K562 (cell line): Measurements from ENCODE around the gene SMAGP. TPM values are rescaled to one million over a fixed set of nuclear protein-coding genes. Genes with fewer than 3 reads are reported as not detected.

ENCODE experiments used
- ATAC-seq: fragments of 200-7000 bp; cut with Tn5 transposase; 3 replicates; pipeline ENCODE4 v1.9.1; 2020; ENCODE audit warnings: moderate library complexity
- BruUV-seq: library from RNA; stranded (reverse); fragments of 400-500 nt; replicated peaks from 2 replicates; lab custom pipeline; 2021; lab: Mats Ljungman, UMichigan
- CTCF ChIA-PET: fragments of 300-600 bp; formaldehyde crosslinking; extraction: SDS; loops from one replicate; lab custom pipeline; 2021; ENCODE audit warnings: low intra/inter-chr PET ratio; lab: Yijun Ruan, JAX
- POLR2A ChIA-PET: fragments of 300-600, 350-650 bp; sonication (Branson Sonifier 250); formaldehyde crosslinking; extraction: SDS; loops from one replicate; lab custom pipeline; 2021; ENCODE audit warnings: antibody characterized with exemption, inconsistent platforms; lab: Yijun Ruan, JAX
- DNase-seq, 4 experiments: peaks; one replicate each; pipeline versions ENCODE4 v3.0.0 to v3.0.0-alpha.2; 2011 to 2018; ENCODE audit warnings: low spot score in 3 of 4, mixed read lengths in 3 of 4; ENCODE audit errors: extremely low read depth in 1 of 4
- FAIRE-seq: peaks from 2 replicates; lab custom pipeline; 2011; peaks lifted over from hg19 to GRCh38; lab: Jason Lieb, UNC
- H2AFZ ChIP-seq: 2 replicates; pipeline ENCODE4 v1.6.0; 2011; ENCODE audit warnings: low read depth, low read length, control low read depth, inconsistent platforms
- H3K27ac ChIP-seq: fragments of 200-600 bp; 3 replicates; pipeline ENCODE4 v1.8.0; 2011; ENCODE audit warnings: low read depth, mild to moderate bottlenecking, control low read depth, inconsistent platforms, low read length, moderate library complexity, mixed read lengths; ENCODE audit errors: extremely low read depth
- H3K27me3 ChIP-seq, 2 experiments: fragments of 300-600 bp in 1 of 2; 2 replicates in 1 of 2; 3 replicates in 1 of 2; pipeline versions ENCODE4 v1.6.0 to v1.8.0; 2011; ENCODE audit warnings: inconsistent platforms in 2 of 2, low read length in 2 of 2, mild to moderate bottlenecking in 1 of 2, mixed read lengths in 1 of 2, moderate library complexity in 1 of 2; ENCODE audit not compliant: control insufficient read depth in 2 of 2, insufficient read depth in 2 of 2
- H3K36me3 ChIP-seq: fragments of 300-600 bp; 3 replicates; pipeline ENCODE4 v1.8.0; 2011; ENCODE audit warnings: mild to moderate bottlenecking, low read length, inconsistent platforms; ENCODE audit not compliant: control insufficient read depth, insufficient read depth
- H3K4me1 ChIP-seq, 2 experiments: fragments of 200-600 bp in 1 of 2; replicated peaks in 1 of 2; 2 replicates in 1 of 2; 3 replicates in 1 of 2; pipeline versions ENCODE4 v1.5.1 to v1.8.0; 2011; ENCODE audit warnings: inconsistent platforms in 2 of 2, low read length in 2 of 2, mild to moderate bottlenecking in 1 of 2, mixed read lengths in 1 of 2, moderate library complexity in 1 of 2; ENCODE audit not compliant: control insufficient read depth in 2 of 2, insufficient read depth in 2 of 2
- H3K4me2 ChIP-seq: 2 replicates; pipeline ENCODE4 v1.6.1; 2011; ENCODE audit warnings: low read length, control low read depth, inconsistent platforms, mixed read lengths; ENCODE audit not compliant: insufficient read depth
- H3K4me3 ChIP-seq: fragments of 200-600 bp; sonication (generic), shearing (Covaris generic); 2 replicates; pipeline ENCODE4 v1.5.1; 2016; ENCODE audit warnings: control low read depth, inconsistent platforms
- H3K79me2 ChIP-seq: fragments of 200-600 bp; 3 replicates; pipeline ENCODE4 v1.8.0; 2011; ENCODE audit warnings: low read length, inconsistent platforms; ENCODE audit not compliant: control insufficient read depth, insufficient read depth
- H3K9ac ChIP-seq, 2 experiments: 2 replicates each; pipeline versions ENCODE4 v1.6.0 to v1.6.1; 2011; ENCODE audit warnings: low read depth in 2 of 2, low read length in 2 of 2, control low read depth in 1 of 2, inconsistent platforms in 1 of 2, mild to moderate bottlenecking in 1 of 2, mixed read lengths in 1 of 2; ENCODE audit not compliant: insufficient read depth in 1 of 2
- H3K9me1 ChIP-seq: one replicate; pipeline ENCODE4 v1.6.0; 2011; ENCODE audit warnings: inconsistent platforms, mild to moderate bottlenecking, low read length, moderate library complexity; ENCODE audit not compliant: control insufficient read depth, insufficient read depth
- H3K9me3 ChIP-seq: replicated peaks from 2 replicates; pipeline ENCODE4 v1.5.1; 2011; ENCODE audit warnings: low read depth, low read length, inconsistent platforms; ENCODE audit not compliant: control insufficient read depth, insufficient read depth
- H4K20me1 ChIP-seq: replicated peaks from 2 replicates; pipeline ENCODE4 v1.6.1; 2011; ENCODE audit warnings: low read length, inconsistent platforms, mixed read lengths; ENCODE audit not compliant: control insufficient read depth, insufficient read depth
- ATF3 ChIP-seq, 2 experiments: fragments of 450-650 bp in 1 of 2; sonication (generic) in 1 of 2; formaldehyde crosslinking in 1 of 2; IDR thresholded peaks in 1 of 2; conservative IDR thresholded peaks in 1 of 2; 2 replicates each; pipeline versions ENCODE4 v1.6.1 to v1.8.1; 2016 to 2023; ENCODE audit warnings: mild to moderate bottlenecking in 2 of 2, moderate library complexity in 2 of 2, inconsistent platforms in 1 of 2, missing genetic modification reagents in 1 of 2
- NFIC ChIP-seq: fragments of 450-650 bp; IDR thresholded peaks from 2 replicates; pipeline ENCODE4 v1.6.1; 2017; ENCODE audit warnings: mild to moderate bottlenecking, inconsistent platforms
- NUFIP1 ChIP-seq: fragments of 450-650 bp; IDR thresholded peaks from 2 replicates; pipeline ENCODE4 v1.6.1; 2018; ENCODE audit not compliant: partially characterized antibody
- WGBS: fragments of 100-300 bp; shearing (Covaris generic); methylation state at CpG from one replicate; pipeline ENCODE4 v1.1.6; 2016; ENCODE audit warnings: low coverage, mixed read lengths; ENCODE audit not compliant: insufficient coverage; ENCODE audit errors: missing lambda C conversion rate; 5-methylcytosine and 5-hydroxymethylcytosine counted together
- in situ Hi-C: fragments of 300-500 bp; cut with MboI; formaldehyde crosslinking; loops from 4 replicates; pipeline ENCODE4 v1.15.0; 2018; ENCODE audit warnings: inconsistent platforms, mixed read lengths
- intact Hi-C: fragments of 100-400 bp; cut with micrococcal nuclease; formaldehyde crosslinking; loops from 2 replicates; pipeline ENCODE4 v1.14.2; 2022
- polyA plus RNA-seq, 8 experiments: library from polyadenylated mRNA; depleted of rRNA in 4 of 8; stranded (reverse) in 5 of 8; unstranded in 3 of 8; fragments of >200 nt; fragmentation: Nextera tagmentation in 2 of 8; fragmentation: Illumina TruSeq in 1 of 8; extraction: Ambion mirVana in 2 of 8; extraction: Trizol in 1 of 8; gene quantifications; 2 replicates each; pipeline versions ENCODE4 v1.2.1 to v1.2.3, GENCODE V29; 2011 to 2014; ENCODE audit warnings: inconsistent platforms in 1 of 8, missing spikeins in 1 of 8
- total RNA-seq, 7 experiments: library from RNA; depleted of rRNA in 6 of 7; stranded (reverse); fragments of >200 nt in 6 of 7; fragmentation: Illumina TruSeq in 2 of 7; extraction: Trizol in 2 of 7; gene quantifications; 2 replicates each; pipeline versions ENCODE4 v1.2.1 to v1.2.3, GENCODE V29; 2011 to 2021; ENCODE audit warnings: low replicate concordance in 1 of 7

The SMAGP gene
- total and polyA plus RNA-seq, 9 of the 15 experiments (the other 6 are each of a cell fraction or from before 2014, with no cell fraction given), result 23.1 to 62.3 (median 29.9) TPM

- H3K4me2 ChIP-seq, result no peak overlapping the region
- BruUV-seq, result no TSS peak
These were observed 15.6 kb upstream of the SMAGP start for GRCh38 chr12:51285843-51286242.

More at GRCh38 chr12:51285843-51286242, 15.6 kb upstream of the SMAGP start:
- Histone ChIP-seq H3K9me1 (no peaks in the 10 kb centered on the region), H3K27ac (no peak overlapping the region), H3K9ac (no peak overlapping the region), H4K20me1 (no peaks in the 10 kb centered on the region), H2AFZ (no peak overlapping the region), H3K27me3 (peaks cover 0 to 4% of the 10 kb centered on the region in 2 experiments; a peak in 1 of 5 replicates), H3K9me3 (no peaks in the 10 kb centered on the region), H3K36me3 (no peaks in the 10 kb centered on the region), H3K79me2 (no peaks in the 10 kb centered on the region), H3K4me1 (no peaks in the 10 kb centered on the region; a peak in 1 of 5 replicates), H3K4me3 (no peak overlapping the region)
- FAIRE-seq, result no peak
- DNase-seq, result no peak
- in situ Hi-C loops, result no loop called here
- POLR2A ChIA-PET, result no interaction called here
- ATAC-seq, result no peak
- WGBS, result 5% methylated on average over 1 of the region's 1 CpG
- intact Hi-C loops, result no loop called here
- CTCF ChIA-PET, result no interaction called here
- TF ChIP-seq NFIC, result peak; percentile 31; the same call in 1 of the 2 replicates
- TF ChIP-seq ATF3 (IDR thresholded peaks at IDR 0.05), result 0 out of 2 replicates have a peak, but pooled peaks have one; percentile 34
- TF ChIP-seq ATF3 (CRISPR knock-in tag; conservative IDR thresholded peaks at IDR 0.05), result no peak
- TF ChIP-seq NUFIP1, result no peak
